ENCODE measurements around the gene RBKS.
"Not testable (repeated sequence)": the region's sequence is repeated elsewhere in the genome, so short reads cannot be mapped to it uniquely, and the experiment has no call there.

The RBKS gene

GRCh38 chr2:27870724-27871123 is 19.5 kb downstream of the RBKS start:
- DNase-seq, result no peak

- DNase-seq, result no peak
Observed at GRCh38 chr2:27869763-27870162, 20.4 kb downstream of the RBKS start.

GRCh38 chr2:27866237-27866636 is 23.9 kb downstream of the RBKS start:
- DNase-seq, result no peak

GRCh38 chr2:27863955-27864354 is 26.2 kb downstream of the RBKS start:
- DNase-seq, result not testable (repeated sequence)

- no peak for DNase-seq
Observed at GRCh38 chr2:27863146-27863545, 27.0 kb downstream of the RBKS start.

GRCh38 chr2:27860111-27860510 is 30.1 kb downstream of the RBKS start:
- no peak for DNase-seq

- no peak for DNase-seq
Observed at GRCh38 chr2:27857417-27858172, 32.6 kb downstream of the RBKS start.

GRCh38 chr2:27856956-27857355 is 33.2 kb downstream of the RBKS start:
- no peak for DNase-seq

GRCh38 chr2:27856386-27856785 is 33.8 kb downstream of the RBKS start:
- no peak for DNase-seq

- no peak for DNase-seq
Observed at GRCh38 chr2:27855476-27855875, 34.7 kb downstream of the RBKS start.

GRCh38 chr2:27854229-27854862 is 35.8 kb downstream of the RBKS start:
- no peak for DNase-seq

- DNase-seq, result no peak
Observed at GRCh38 chr2:27852691-27853090, 37.5 kb downstream of the RBKS start.

- no peak for DNase-seq
Observed at GRCh38 chr2:27849558-27850205, 40.5 kb downstream of the RBKS start.

GRCh38 chr2:27847333-27847732 is 42.9 kb downstream of the RBKS start:
- DNase-seq, result no peak

- DNase-seq, result no peak
Observed at GRCh38 chr2:27844821-27845255, 45.3 kb downstream of the RBKS start.

- no peak for DNase-seq
Observed at GRCh38 chr2:27843992-27844391, 46.2 kb downstream of the RBKS start.

- no peak for DNase-seq
Observed at GRCh38 chr2:27842894-27843293, 47.3 kb downstream of the RBKS start.

- DNase-seq, result no peak
Observed at GRCh38 chr2:27839022-27839618, 51.1 kb downstream of the RBKS start.

- no peak for DNase-seq
Observed at GRCh38 chr2:27838502-27838901, 51.7 kb downstream of the RBKS start.

GRCh38 chr2:27833931-27834330 is 56.3 kb downstream of the RBKS start:
- DNase-seq, result no peak

- no peak for DNase-seq
Observed at GRCh38 chr2:27832396-27832795, 57.8 kb downstream of the RBKS start.

- DNase-seq, result no peak
Observed at GRCh38 chr2:27831279-27832050, 58.7 kb downstream of the RBKS start.

- no peak for DNase-seq
Observed at GRCh38 chr2:27830656-27831055, 59.5 kb downstream of the RBKS start.
